Loucy (cell line): ENCODE measurements around the gene SIL1.
"Not testable (repeated sequence)": the region's sequence is repeated elsewhere in the genome, so short reads cannot be mapped to it uniquely, and the experiment has no call there.

Experiments
- EZH2phosphoT487 ChIP-seq: fragments of 200-600 bp; IDR thresholded peaks from 2 replicates; pipeline ENCODE4 v1.6.1; 2018; ENCODE audit warnings: antibody characterized with exemption, mild to moderate bottlenecking, moderate library complexity, borderline replicate concordance
- TF ChIP-seq, protein P1 (sequence below): fragments of 200-600 bp; sonication (generic); conservative IDR thresholded peaks from 2 replicates; pipeline ENCODE4 v1.5.1; 2014; ENCODE audit warnings: mild to moderate bottlenecking, antibody characterized with exemption, low read length

- TF ChIP-seq, protein P1, sequence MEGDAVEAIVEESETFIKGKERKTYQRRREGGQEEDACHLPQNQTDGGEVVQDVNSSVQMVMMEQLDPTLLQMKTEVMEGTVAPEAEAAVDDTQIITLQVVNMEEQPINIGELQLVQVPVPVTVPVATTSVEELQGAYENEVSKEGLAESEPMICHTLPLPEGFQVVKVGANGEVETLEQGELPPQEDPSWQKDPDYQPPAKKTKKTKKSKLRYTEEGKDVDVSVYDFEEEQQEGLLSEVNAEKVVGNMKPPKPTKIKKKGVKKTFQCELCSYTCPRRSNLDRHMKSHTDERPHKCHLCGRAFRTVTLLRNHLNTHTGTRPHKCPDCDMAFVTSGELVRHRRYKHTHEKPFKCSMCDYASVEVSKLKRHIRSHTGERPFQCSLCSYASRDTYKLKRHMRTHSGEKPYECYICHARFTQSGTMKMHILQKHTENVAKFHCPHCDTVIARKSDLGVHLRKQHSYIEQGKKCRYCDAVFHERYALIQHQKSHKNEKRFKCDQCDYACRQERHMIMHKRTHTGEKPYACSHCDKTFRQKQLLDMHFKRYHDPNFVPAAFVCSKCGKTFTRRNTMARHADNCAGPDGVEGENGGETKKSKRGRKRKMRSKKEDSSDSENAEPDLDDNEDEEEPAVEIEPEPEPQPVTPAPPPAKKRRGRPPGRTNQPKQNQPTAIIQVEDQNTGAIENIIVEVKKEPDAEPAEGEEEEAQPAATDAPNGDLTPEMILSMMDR: not testable (repeated sequence)
- not testable (repeated sequence) for TF ChIP-seq EZH2phosphoT487
These were observed 85.8 kb downstream of the SIL1 start for GRCh38 chr5:139112362-139112761.
